Hepatic stellate cell (primary cell): ENCODE data around the gene TEKT5.
"Not testable (repeated sequence)": the region's sequence is repeated elsewhere in the genome, so short reads cannot be mapped to it uniquely, and the experiment has no call there.

Source experiments
- DNase-seq: peaks from one replicate; pipeline ENCODE4 v3.0.0; 2011; ENCODE audit warnings: low spot score

TEKT5 gene

GRCh38 chr16:10631886-10632285, 62.8 kb downstream of the TEKT5 start:
- DNase-seq: no peak

GRCh38 chr16:10629592-10629963, 65.2 kb downstream of the TEKT5 start:
- no peak for DNase-seq

DNA sequence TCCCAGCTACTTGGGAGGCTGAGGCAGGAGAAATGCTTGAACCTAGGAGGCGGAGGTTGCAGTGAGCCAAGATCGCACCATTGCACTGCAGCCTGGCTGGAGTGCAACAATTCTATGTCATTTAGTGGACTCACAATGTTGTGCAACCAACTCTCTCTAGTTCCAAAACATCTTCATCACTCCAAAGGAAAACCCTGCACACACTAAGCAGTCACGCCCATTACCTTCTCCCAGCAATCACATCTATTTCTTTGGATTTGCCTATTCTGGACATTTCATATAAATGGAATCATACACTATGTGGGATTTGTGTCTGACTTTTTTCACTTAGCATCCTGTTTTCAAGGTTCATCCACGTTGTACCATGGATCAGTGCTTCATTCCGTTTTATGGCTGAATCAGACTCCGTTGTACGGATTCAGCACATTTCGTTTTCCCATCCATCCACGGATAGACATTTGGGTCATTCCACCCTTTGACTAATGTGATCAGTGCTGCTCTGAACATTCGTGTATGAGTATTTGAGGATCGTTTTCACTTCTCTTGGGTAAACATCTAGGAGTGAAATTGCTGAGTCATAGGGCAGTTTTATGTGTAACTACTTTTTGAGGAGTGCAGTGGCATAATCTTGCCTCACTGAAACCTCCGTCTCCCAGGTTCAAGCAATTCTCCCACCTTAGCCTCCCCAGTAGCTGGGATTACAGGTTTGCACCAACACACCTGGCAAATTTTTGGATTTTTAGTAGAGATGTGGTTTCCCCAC, 69.0 kb downstream of the TEKT5 start:
- DNase-seq: no peak

- DNase-seq: no peak
Observed at GRCh38 chr16:10624527-10624926, 70.2 kb downstream of the TEKT5 start.

- DNase-seq: no peak
Observed at GRCh38 chr16:10623059-10623458, 71.7 kb downstream of the TEKT5 start.

- no peak for DNase-seq
Observed at GRCh38 chr16:10622036-10622921, 72.5 kb downstream of the TEKT5 start.

DNA sequence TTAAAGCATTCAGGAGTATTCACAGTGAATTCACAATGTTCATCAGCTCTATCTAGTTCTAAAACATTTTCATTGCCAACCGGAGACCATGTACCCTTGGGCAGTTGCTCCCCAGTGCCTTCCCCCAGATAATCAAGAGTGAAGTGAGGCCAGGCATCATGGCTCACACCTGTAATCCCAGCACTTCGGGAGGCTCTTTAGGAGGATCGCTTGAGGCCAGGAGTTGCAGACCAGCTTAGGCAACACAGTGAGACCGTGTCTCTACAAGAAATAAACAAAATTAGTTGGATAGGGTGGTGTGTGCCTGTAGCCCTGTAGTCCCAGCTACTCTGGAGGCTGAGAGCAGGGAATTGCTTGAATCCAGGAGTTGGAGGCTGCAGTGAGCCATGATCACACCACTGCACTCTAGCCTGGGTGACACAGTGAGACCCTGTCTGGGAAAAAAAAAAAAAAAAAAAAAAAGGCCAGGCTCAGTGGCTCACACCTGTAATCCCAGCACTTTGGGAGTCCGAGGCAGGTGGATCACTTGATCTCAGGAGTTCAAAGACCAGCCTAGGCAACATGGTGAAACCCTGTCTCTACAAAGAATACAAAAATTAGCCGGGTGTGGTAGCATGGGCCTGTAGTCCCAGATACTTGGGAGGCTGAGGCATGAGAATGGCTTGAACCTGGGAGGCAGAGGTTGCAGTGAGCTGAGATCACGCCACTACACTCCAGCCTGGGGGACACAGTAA, 73.3 kb downstream of the TEKT5 start:
- not testable (repeated sequence) for DNase-seq

- DNase-seq: no peak
Observed at GRCh38 chr16:10620120-10620519, 74.6 kb downstream of the TEKT5 start.

GRCh38 chr16:10619271-10619849, 75.4 kb downstream of the TEKT5 start:
- no peak for DNase-seq

DNA sequence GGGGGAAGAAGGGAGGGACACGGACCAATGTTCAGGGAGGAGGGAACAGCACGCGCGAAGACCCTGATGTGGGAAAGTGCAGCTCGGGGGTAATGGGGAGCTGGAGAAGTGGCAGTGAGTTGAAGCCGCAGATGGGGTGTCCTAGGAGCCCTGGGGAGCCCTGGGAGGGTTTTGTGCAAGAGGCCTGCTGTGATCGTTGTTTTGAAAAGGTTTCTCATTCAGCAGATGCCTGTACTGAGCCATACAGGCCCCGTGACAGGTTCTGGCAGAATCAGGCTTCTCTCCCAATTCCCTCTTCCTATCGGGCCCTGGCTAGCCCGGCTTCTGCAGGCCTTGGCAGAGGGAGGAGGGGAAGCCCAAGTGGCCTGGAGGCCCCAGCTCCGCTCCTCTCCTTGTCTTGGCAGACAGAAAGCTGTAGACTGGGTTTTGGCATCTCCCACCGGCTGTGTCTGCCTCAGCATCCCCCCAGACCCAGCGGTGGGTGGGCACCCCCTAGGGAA, 76.0 kb downstream of the TEKT5 start:
- no peak for DNase-seq

DNA sequence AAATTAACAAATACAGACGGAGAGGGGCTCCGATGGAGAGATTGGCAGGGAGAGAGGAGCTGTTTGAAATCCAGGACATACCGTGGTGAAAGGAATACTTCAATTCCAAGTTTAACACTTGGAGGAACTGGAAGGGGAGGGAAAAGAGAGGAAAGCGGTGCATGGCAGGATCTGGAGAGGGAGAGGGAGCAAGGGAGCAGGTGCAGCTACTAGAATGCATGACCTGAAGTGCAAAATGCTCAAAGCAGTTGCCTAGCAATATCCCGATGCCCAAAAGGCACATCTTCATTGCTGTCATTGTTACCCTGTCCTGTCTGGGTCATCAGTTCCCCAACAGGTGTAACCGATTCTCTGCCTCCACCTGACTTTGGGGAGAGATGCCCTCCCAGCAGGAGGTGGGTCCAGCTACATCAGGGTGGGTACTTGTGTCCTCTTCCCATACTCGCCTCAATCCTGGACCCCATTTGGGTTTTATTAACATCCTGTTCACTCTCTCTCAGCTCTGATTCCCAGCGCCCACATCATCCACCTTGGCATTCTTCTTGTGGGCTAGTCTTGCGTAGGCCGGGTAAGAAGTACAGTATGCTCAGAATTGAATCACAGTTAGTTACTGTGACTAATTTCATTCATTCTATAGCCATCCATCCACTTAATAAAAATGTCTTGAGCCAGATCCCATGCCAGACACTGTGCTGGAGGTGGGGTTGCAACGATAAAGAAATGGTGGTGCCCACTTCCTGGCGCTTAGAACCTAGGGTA, 76.9 kb downstream of the TEKT5 start:
- DNase-seq: no peak

- DNase-seq: peak; percentile 51
Observed at GRCh38 chr16:10616756-10617640, 77.7 kb downstream of the TEKT5 start.

DNA sequence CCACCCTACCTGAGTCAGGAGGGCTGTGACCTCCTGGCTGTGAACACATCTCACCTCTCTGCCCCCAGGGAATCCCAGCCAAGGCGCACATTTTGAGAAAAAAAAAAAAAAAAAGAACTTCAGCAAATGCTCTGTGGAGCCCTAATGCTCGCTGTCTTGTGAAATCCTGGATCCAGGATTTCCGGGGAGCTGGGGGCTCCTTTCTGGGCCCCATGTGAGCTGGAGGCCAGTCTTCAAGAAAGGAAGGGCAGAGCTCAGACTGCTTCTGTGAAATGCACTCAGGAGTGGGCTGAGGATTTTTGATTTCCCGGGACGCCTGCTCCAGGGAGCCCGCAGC, 78.3 kb downstream of the TEKT5 start:
- no peak for DNase-seq

- no peak for DNase-seq
Observed at GRCh38 chr16:10614685-10615084, 80.0 kb downstream of the TEKT5 start.

DNA sequence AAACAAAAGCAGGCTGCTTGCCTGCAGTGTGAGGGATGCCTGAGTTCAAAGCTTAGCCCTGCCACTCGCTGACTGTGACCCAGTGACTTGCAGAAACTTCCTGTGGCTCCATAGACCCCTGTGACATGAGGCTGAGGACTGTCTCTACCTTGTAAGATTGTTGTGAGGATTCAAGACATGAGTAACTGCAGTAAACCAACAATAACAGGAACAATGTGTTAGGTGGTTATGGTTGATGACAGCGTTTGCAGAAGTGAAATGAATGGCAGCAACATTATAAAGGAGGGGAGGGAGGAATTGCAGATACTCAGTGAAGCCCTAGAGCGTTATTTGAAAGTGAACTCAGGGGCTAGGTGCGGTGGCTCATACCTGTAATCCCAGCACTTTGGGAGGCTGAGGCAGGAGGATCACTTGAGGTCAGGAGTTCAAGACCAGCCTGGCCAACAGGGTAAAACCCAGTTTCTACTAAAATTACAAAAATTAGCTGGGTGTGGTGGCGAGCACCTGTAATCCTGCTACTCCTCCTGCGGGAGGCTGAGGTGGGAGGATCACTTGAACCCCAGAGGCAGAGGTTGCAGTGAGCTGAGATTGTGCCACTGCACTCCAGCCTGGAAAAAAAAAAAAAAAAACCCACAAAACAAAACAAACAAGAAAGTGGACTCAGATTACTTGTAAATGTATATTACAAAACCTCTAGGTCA, 80.8 kb downstream of the TEKT5 start:
- no peak for DNase-seq

GRCh38 chr16:10612649-10613179, 82.0 kb downstream of the TEKT5 start:
- DNase-seq: no peak

DNA sequence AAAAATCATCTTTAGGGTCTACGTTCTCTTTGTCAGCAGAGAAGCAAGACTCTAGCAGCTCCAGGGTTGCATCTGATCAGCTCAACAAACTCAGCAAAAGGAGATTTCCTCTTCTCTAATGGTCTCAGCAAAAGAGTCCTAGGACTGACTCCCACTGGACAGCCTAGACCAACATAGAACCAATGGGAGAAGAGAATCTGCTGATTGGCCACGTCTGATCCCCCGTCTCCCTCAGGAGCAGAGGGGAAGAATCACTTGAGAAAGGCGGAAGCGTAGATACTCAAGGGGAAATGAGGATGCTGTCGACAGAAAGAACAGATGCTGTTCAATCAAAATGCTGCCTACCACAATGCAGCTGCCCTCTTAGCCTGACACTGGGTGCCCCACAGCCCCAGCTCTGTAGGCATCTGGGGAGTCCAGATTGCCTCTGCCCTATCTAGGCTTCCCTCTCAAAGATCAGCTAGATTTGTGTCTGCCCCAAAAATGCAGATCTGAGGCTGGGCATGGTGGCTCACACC, 82.8 kb downstream of the TEKT5 start:
- no peak for DNase-seq

DNA sequence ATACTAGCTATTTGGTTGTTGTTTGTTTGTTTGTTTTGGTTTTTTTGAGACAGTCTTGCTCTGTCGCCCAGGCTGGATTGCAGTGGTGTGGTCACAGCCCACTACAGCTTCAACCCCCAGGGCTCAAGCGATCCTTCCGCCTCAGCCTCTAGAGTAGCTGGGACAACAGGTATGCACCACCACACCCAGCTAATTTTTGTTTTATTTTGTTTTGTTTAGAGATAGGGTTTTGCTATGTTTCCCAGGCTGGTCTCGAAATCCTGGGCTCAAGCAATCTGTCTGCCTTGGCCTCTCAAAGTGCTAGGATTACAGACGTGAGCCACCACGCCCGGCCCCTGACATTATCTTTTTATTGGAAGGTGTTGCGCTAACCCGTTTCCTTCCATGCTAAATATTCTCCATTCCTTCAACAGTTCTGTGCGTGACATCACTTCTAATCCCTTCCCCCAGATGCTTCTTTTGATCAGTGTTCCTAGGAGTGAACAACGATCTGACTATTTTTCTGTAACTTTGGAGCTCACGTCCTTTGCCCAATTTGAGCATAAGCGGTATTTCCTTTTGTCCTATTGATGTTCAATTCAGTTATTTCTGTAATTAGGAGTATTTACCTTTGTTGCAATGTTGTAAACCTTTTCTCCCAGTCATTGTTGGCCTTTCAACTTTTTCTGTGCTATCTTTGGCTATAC, 84.1 kb downstream of the TEKT5 start:
- DNase-seq: no peak

DNA sequence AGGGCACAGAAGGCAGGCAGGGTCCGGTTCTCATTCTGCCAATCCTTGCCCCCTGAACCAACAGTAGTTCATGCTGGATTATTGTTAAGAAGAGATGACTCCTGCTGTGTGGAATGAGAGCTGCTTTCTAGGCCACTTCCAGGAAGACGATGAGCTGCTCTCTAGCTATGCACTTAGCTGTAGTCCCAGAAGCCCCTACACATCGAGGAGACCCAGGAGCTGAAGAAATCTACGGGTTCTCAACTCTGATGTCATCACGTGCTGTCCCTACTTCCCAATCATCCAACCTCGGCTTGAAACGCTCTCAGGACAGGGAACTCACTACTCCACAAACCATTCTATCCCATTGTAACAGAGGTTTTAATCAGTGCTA, 85.3 kb downstream of the TEKT5 start:
- peak; percentile 77 for DNase-seq
